NCI-H2227 treated with DMSO at 0.1 percent for 48 hours (cell line): Measurements from ENCODE around the gene ANKRD24.
"Not testable (repeated sequence)": the region's sequence is repeated elsewhere in the genome, so short reads cannot be mapped to it uniquely, and the experiment has no call there.

ENCODE experiments used
- DNase-seq: peaks from one replicate; lab custom pipeline; 2025; lab: John Stamatoyannopoulos, UW

ANKRD24 gene

GRCh38 chr19:4197625-4198466, 15.4 kb downstream of the ANKRD24 start:
- peak; percentile 6 for DNase-seq

GRCh38 chr19:4198467-4199126, 16.1 kb downstream of the ANKRD24 start:
- no peak for DNase-seq

- DNase-seq: no peak
Observed at GRCh38 chr19:4199699-4200293, 17.3 kb downstream of the ANKRD24 start.

- DNase-seq: no peak
Observed at GRCh38 chr19:4200940-4201542, 18.6 kb downstream of the ANKRD24 start.

- no peak for DNase-seq
Observed at GRCh38 chr19:4201798-4202197, 19.3 kb downstream of the ANKRD24 start.

GRCh38 chr19:4206818-4207484, 24.5 kb downstream of the ANKRD24 start:
- no peak for DNase-seq

- DNase-seq: no peak
Observed at GRCh38 chr19:4208385-4209094, 26.1 kb downstream of the ANKRD24 start.

- DNase-seq: no peak
Observed at GRCh38 chr19:4210166-4210731, 27.8 kb downstream of the ANKRD24 start.

GRCh38 chr19:4213116-4213515, 30.6 kb downstream of the ANKRD24 start:
- DNase-seq: no peak

GRCh38 chr19:4215807-4216206, 33.3 kb downstream of the ANKRD24 start:
- DNase-seq: no peak

GRCh38 chr19:4216846-4217245, 34.4 kb downstream of the ANKRD24 start:
- no peak for DNase-seq

- DNase-seq: no peak
Observed at GRCh38 chr19:4217429-4218264, 35.2 kb downstream of the ANKRD24 start.

GRCh38 chr19:4218523-4218922, 36.0 kb downstream of the ANKRD24 start:
- not testable (repeated sequence) for DNase-seq

- DNase-seq: no peak
Observed at GRCh38 chr19:4220188-4220587, 37.7 kb downstream of the ANKRD24 start.

- no peak for DNase-seq
Observed at GRCh38 chr19:4224470-4224869, 42.0 kb downstream of the ANKRD24 start.

- DNase-seq: no peak
Observed at GRCh38 chr19:4225885-4226284, 43.4 kb downstream of the ANKRD24 start.

GRCh38 chr19:4227771-4228170, 45.3 kb downstream of the ANKRD24 start:
- no peak for DNase-seq

- DNase-seq: no peak
Observed at GRCh38 chr19:4228765-4229178, 46.3 kb downstream of the ANKRD24 start.

- DNase-seq: no peak
Observed at GRCh38 chr19:4229179-4229931, 46.9 kb downstream of the ANKRD24 start, which contains the start of gene EBI3. Gene EBI3, plus strand, starts transcription at chr19:4229523. Its CDS starts 28 bp downstream, at chr19:4229551.
